Erythroblast (primary cell): ENCODE data around the gene ADK.

ENCODE experiments used
- GATA1 ChIP-seq: IDR thresholded peaks from 2 replicates; pipeline ENCODE4 v1.6.1; 2011; ENCODE audit warnings: low read depth, mild to moderate bottlenecking, control low read depth, low read length, moderate library complexity
- POLR2A ChIP-seq: IDR thresholded peaks from 2 replicates; pipeline ENCODE4 v1.6.1; 2011; ENCODE audit warnings: mild to moderate bottlenecking, low read length

DNA sequence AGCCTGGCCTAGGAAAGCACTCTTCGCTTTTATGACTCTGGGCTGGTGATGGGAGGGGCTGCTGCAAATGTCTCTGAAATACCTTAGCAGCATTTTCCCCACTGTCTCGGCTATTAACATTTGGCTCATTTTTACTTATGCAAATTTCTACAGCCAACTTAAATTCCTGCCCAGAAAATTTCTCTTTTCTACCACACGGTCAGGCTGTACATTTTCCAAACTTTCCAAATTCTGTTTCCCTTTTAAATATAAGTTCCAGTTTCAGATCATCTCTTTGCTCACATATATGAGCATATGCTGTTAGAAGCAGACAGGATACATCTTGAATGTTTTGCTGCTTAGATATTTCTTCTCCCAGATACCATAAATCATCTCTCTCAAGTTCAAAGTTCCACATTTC lies 332.3 kb downstream of the ADK start:
- no peak for TF ChIP-seq POLR2A
- no peak for TF ChIP-seq GATA1
